OCI-LY3 (cell line): ENCODE results near the gene CDS2.

Experiments used
- CTCF ChIP-seq: fragments of 200-600, 300-600 bp; sonication (generic); IDR thresholded peaks from 2 replicates; pipeline ENCODE4 v1.5.1; 2014; ENCODE audit warnings: antibody characterized with exemption, low read length, low read depth
- EZH2phosphoT487 ChIP-seq: fragments of 200-600 bp; shearing (Covaris generic); IDR thresholded peaks from 2 replicates; pipeline ENCODE4 v1.6.1; 2018; ENCODE audit warnings: antibody characterized with exemption, mixed run types, low read depth

- TF ChIP-seq CTCF (no peak), EZH2phosphoT487 (no peak)
Observed at GRCh38 chr20:5122873-5123260, 3.9 kb upstream of the CDS2 start.
